GM18870 (cell line): Measurements from ENCODE around the gene MALAT1.
"Not testable (repeated sequence)": the region's sequence is repeated elsewhere in the genome, so short reads cannot be mapped to it uniquely, and the experiment has no call there.

Experiments
- ATAC-seq: cut with Tn5 transposase; IDR thresholded peaks from one replicate; pipeline ENCODE4 v1.9.1; 2021; ENCODE audit warnings: moderate library complexity; ENCODE audit not compliant: unreplicated experiment

Gene MALAT1

DNA sequence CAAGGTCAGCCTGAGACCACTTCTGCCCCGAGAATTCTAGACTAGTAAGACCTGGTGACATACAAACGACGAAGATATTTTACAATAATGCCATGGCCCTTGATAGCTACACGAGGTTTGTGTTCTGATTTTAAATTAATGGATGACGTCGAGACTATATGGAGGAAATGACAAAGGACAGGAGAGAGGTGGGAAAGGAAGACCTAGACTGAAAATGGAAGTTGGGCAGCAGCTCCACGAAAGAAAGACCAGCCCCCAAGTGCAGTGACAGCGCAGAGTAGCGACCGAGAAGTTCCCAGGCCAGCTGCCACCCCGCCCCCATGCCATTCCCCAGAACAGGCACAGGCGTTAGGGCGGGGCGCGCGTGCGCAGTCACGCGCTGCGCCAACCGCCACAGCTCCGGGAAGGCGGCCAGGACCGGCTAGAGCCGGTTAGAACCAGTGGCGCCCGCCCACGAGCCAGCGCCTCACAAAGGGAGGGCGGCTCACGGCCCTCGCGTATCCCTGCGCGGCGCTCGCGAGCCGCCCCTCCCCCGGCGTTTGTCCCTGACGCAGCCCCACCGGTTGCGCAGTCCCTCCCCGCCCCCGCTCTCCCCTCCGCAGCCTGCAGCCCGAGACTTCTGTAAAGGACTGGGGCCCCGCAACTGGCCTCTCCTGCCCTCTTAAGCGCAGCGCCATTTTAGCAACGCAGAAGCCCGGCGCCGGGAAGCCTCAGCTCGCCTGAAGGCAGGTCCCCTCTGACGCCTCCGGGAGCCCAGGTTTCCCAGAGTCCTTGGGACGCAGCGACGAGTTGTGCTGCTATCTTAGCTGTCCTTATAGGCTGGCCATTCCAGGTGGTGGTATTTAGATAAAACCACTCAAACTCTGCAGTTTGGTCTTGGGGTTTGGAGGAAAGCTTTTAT is 1.5 kb upstream of the MALAT1 start:
- ATAC-seq, result peak; percentile 37

DNA sequence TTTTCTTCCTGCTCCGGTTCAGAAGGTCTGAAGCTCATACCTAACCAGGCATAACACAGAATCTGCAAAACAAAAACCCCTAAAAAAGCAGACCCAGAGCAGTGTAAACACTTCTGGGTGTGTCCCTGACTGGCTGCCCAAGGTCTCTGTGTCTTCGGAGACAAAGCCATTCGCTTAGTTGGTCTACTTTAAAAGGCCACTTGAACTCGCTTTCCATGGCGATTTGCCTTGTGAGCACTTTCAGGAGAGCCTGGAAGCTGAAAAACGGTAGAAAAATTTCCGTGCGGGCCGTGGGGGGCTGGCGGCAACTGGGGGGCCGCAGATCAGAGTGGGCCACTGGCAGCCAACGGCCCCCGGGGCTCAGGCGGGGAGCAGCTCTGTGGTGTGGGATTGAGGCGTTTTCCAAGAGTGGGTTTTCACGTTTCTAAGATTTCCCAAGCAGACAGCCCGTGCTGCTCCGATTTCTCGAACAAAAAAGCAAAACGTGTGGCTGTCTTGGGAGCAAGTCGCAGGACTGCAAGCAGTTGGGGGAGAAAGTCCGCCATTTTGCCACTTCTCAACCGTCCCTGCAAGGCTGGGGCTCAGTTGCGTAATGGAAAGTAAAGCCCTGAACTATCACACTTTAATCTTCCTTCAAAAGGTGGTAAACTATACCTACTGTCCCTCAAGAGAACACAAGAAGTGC is 661 bp upstream of the MALAT1 start:
- ATAC-seq, result no peak

DNA sequence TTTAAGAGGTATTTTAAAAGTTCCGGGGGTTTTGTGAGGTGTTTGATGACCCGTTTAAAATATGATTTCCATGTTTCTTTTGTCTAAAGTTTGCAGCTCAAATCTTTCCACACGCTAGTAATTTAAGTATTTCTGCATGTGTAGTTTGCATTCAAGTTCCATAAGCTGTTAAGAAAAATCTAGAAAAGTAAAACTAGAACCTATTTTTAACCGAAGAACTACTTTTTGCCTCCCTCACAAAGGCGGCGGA is 193 bp upstream of the MALAT1 start:
- no peak for ATAC-seq

DNA sequence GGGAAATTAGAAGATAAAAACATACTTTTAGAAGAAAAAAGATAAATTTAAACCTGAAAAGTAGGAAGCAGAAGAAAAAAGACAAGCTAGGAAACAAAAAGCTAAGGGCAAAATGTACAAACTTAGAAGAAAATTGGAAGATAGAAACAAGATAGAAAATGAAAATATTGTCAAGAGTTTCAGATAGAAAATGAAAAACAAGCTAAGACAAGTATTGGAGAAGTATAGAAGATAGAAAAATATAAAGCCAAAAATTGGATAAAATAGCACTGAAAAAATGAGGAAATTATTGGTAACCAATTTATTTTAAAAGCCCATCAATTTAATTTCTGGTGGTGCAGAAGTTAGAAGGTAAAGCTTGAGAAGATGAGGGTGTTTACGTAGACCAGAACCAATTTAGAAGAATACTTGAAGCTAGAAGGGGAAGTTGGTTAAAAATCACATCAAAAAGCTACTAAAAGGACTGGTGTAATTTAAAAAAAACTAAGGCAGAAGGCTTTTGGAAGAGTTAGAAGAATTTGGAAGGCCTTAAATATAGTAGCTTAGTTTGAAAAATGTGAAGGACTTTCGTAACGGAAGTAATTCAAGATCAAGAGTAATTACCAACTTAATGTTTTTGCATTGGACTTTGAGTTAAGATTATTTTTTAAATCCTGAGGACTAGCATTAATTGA is 1.0 kb downstream of the MALAT1 start:
- ATAC-seq, result no peak

DNA sequence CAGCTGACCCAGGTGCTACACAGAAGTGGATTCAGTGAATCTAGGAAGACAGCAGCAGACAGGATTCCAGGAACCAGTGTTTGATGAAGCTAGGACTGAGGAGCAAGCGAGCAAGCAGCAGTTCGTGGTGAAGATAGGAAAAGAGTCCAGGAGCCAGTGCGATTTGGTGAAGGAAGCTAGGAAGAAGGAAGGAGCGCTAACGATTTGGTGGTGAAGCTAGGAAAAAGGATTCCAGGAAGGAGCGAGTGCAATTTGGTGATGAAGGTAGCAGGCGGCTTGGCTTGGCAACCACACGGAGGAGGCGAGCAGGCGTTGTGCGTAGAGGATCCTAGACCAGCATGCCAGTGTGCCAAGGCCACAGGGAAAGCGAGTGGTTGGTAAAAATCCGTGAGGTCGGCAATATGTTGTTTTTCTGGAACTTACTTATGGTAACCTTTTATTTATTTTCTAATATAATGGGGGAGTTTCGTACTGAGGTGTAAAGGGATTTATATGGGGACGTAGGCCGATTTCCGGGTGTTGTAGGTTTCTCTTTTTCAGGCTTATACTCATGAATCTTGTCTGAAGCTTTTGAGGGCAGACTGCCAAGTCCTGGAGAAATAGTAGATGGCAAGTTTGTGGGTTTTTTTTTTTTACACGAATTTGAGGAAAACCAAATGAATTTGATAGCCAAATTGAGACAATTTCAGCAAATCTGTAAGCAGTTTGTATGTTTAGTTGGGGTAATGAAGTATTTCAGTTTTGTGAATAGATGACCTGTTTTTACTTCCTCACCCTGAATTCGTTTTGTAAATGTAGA is 1.7 kb downstream of the MALAT1 start:
- no peak for ATAC-seq

DNA sequence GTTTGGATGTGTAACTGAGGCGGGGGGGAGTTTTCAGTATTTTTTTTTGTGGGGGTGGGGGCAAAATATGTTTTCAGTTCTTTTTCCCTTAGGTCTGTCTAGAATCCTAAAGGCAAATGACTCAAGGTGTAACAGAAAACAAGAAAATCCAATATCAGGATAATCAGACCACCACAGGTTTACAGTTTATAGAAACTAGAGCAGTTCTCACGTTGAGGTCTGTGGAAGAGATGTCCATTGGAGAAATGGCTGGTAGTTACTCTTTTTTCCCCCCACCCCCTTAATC is 2.3 kb downstream of the MALAT1 start:
- no peak for ATAC-seq

DNA sequence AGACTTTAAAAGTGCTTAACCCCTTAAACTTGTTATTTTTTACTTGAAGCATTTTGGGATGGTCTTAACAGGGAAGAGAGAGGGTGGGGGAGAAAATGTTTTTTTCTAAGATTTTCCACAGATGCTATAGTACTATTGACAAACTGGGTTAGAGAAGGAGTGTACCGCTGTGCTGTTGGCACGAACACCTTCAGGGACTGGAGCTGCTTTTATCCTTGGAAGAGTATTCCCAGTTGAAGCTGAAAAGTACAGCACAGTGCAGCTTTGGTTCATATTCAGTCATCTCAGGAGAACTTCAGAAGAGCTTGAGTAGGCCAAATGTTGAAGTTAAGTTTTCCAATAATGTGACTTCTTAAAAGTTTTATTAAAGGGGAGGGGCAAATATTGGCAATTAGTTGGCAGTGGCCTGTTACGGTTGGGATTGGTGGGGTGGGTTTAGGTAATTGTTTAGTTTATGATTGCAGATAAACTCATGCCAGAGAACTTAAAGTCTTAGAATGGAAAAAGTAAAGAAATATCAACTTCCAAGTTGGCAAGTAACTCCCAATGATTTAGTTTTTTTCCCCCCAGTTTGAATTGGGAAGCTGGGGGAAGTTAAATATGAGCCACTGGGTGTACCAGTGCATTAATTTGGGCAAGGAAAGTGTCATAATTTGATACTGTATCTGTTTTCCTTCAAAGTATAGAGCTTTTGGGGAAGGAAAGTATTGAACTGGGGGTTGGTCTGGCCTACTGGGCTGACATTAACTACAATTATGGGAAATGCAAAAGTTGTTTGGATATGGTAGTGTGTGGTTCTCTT is 2.8 kb downstream of the MALAT1 start:
- ATAC-seq, result no peak

DNA sequence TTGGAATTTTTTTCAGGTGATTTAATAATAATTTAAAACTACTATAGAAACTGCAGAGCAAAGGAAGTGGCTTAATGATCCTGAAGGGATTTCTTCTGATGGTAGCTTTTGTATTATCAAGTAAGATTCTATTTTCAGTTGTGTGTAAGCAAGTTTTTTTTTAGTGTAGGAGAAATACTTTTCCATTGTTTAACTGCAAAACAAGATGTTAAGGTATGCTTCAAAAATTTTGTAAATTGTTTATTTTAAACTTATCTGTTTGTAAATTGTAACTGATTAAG is 3.4 kb downstream of the MALAT1 start:
- ATAC-seq, result no peak

DNA sequence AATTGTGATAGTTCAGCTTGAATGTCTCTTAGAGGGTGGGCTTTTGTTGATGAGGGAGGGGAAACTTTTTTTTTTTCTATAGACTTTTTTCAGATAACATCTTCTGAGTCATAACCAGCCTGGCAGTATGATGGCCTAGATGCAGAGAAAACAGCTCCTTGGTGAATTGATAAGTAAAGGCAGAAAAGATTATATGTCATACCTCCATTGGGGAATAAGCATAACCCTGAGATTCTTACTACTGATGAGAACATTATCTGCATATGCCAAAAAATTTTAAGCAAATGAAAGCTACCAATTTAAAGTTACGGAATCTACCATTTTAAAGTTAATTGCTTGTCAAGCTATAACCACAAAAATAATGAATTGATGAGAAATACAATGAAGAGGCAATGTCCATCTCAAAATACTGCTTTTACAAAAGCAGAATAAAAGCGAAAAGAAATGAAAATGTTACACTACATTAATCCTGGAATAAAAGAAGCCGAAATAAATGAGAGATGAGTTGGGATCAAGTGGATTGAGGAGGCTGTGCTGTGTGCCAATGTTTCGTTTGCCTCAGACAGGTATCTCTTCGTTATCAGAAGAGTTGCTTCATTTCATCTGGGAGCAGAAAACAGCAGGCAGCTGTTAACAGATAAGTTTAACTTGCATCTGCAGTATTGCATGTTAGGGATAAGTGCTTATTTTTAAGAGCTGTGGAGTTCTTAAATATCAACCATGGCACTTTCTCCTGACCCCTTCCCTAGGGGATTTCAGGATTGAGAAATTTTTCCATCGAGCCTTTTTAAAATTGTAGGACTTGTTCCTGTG is 3.9 kb downstream of the MALAT1 start:
- ATAC-seq, result no peak

DNA sequence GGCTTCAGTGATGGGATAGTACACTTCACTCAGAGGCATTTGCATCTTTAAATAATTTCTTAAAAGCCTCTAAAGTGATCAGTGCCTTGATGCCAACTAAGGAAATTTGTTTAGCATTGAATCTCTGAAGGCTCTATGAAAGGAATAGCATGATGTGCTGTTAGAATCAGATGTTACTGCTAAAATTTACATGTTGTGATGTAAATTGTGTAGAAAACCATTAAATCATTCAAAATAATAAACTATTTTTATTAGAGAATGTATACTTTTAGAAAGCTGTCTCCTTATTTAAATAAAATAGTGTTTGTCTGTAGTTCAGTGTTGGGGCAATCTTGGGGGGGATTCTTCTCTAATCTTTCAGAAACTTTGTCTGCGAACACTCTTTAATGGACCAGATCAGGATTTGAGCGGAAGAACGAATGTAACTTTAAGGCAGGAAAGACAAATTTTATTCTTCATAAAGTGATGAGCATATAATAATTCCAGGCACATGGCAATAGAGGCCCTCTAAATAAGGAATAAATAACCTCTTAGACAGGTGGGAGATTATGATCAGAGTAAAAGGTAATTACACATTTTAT is 4.6 kb downstream of the MALAT1 start:
- no peak for ATAC-seq

DNA sequence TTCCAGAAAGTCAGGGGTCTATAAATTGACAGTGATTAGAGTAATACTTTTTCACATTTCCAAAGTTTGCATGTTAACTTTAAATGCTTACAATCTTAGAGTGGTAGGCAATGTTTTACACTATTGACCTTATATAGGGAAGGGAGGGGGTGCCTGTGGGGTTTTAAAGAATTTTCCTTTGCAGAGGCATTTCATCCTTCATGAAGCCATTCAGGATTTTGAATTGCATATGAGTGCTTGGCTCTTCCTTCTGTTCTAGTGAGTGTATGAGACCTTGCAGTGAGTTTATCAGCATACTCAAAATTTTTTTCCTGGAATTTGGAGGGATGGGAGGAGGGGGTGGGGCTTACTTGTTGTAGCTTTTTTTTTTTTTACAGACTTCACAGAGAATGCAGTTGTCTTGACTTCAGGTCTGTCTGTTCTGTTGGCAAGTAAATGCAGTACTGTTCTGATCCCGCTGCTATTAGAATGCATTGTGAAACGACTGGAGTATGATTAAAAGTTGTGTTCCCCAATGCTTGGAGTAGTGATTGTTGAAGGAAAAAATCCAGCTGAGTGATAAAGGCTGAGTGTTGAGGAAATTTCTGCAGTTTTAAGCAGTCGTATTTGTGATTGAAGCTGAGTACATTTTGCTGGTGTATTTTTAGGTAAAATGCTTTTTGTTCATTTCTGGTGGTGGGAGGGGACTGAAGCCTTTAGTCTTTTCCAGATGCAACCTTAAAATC is 5.3 kb downstream of the MALAT1 start:
- no peak for ATAC-seq

DNA sequence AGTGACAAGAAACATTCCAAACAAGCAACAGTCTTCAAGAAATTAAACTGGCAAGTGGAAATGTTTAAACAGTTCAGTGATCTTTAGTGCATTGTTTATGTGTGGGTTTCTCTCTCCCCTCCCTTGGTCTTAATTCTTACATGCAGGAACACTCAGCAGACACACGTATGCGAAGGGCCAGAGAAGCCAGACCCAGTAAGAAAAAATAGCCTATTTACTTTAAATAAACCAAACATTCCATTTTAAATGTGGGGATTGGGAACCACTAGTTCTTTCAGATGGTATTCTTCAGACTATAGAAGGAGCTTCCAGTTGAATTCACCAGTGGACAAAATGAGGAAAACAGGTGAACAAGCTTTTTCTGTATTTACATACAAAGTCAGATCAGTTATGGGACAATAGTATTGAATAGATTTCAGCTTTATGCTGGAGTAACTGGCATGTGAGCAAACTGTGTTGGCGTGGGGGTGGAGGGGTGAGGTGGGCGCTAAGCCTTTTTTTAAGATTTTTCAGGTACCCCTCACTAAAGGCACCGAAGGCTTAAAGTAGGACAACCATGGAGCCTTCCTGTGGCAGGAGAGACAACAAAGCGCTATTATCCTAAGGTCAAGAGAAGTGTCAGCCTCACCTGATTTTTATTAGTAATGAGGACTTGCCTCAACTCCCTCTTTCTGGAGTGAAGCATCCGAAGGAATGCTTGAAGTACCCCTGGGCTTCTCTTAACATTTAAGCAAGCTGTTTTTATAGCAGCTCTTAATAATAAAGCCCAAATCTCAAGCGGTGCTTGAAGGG is 6.0 kb downstream of the MALAT1 start:
- no peak for ATAC-seq

DNA sequence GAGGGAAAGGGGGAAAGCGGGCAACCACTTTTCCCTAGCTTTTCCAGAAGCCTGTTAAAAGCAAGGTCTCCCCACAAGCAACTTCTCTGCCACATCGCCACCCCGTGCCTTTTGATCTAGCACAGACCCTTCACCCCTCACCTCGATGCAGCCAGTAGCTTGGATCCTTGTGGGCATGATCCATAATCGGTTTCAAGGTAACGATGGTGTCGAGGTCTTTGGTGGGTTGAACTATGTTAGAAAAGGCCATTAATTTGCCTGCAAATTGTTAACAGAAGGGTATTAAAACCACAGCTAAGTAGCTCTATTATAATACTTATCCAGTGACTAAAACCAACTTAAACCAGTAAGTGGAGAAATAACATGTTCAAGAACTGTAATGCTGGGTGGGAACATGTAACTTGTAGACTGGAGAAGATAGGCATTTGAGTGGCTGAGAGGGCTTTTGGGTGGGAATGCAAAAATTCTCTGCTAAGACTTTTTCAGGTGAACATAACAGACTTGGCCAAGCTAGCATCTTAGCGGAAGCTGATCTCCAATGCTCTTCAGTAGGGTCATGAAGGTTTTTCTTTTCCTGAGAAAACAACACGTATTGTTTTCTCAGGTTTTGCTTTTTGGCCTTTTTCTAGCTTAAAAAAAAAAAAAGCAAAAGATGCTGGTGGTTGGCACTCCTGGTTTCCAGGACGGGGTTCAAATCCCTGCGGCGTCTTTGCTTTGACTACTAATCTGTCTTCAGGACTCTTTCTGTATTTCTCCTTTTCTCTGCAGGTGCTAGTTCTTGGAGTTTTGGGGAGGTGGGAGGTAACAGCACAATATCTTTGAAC is 6.8 kb downstream of the MALAT1 start:
- no peak for ATAC-seq

DNA sequence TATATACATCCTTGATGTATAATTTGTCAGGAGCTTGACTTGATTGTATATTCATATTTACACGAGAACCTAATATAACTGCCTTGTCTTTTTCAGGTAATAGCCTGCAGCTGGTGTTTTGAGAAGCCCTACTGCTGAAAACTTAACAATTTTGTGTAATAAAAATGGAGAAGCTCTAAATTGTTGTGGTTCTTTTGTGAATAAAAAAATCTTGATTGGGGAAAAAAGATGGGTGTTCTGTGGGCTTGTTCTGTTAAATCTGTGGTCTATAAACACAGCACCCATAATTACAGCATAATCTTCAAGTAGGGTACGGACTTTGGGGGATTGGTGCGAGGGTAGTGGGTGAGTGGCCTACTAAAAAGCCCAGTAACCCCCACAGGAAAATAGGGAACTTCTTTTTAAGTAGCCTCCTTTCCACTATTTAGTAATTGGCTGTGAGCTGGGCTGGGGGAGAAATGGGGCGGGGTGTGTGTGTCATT is 7.5 kb downstream of the MALAT1 start:
- ATAC-seq, result no peak

DNA sequence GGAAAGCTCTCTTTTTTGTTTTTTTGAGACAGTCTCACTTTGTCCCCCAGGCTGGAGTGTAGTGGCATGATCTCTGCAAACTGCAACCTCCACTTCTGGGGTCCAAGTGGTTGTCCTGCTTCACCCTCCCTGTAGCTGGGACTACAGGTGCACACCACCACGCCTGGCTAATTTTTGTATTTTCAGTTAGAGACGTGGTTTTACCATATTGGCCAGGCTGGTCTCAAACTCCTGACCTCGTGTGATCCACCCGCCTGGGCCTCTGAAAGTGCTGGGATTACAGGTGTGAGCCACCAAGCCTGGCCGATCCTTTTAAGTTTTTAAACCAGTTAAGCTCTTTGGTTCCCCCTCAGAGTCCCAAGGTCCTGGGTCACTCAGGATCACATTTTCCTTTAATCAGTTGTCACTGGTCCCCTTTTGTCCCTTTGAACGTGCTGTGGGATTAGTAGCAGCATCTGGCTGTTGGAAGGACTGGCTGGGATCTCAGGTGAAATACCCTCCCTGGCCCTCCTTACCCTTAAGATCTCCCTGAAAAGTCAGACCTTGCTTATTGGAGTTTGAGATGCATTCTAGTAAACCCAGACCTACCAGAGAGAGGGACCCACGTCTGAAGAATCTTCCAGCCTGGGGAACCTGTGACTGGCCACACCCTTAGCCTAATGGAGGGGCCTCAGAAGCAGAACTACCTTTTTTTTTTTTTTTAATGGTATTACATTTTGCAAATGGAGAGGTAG is 8.1 kb downstream of the MALAT1 start:
- peak; percentile 35 for ATAC-seq

DNA sequence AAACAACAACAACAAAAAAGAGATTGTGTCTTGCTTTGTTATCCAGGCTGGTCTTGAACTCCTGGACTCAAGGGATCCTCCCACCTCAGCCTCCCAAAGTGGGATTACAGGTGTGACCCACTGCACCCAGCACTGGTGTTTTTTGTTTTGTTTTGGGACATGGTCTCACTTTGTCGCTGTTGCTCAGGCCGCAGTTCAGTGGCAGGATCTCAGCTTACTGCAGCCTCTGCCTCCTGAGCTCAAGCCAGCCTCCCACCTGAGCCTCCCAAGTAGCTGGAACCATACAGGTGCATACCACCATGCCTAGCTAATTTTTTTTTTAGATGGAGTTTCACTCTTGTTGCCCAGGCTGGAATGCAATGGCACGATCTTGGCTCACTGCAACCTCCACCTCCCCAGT is 13.5 kb downstream of the MALAT1 start:
- ATAC-seq, result not testable (repeated sequence)
